ENCODE measurements around the gene ATXN10.

Gene ATXN10

GRCh38 chr22:45868571-45869339 lies 197.1 kb downstream of the ATXN10 start:
- Histone ChIP-seq H3K9me3 (ENCODE audit: insufficient read depth, low read length) (no peaks in the 10 kb centered on the region), H4K20me1 (ENCODE audit: low read depth, low read length) (no peaks in the 10 kb centered on the region), H3K27me3 (ENCODE audit: low read length) (no peaks in the 10 kb centered on the region), H3K9me2 (replicated peaks; ENCODE audit: insufficient read depth, low read length) (no peaks in the 10 kb centered on the region), H3K79me2 (ENCODE audit: insufficient read depth, low read length) (no peaks in the 10 kb centered on the region), H3K4me3 (ENCODE audit: insufficient read depth, low read length, poor library complexity, severe bottlenecking) (no peak overlapping the region), H2AFZ (ENCODE audit: low read depth, low read length, severe bottlenecking) (no peak overlapping the region), H3K36me3 (ENCODE audit: low read length) (no peaks in the 10 kb centered on the region; the same call in 1 of the 2 replicates), H3K9ac (ENCODE audit: low read length) (no peak overlapping the region), H3K27ac (ENCODE audit: low read depth, low read length) (no peak overlapping the region), H3K4me2 (ENCODE audit: low read depth, low read length, poor library complexity, severe bottlenecking) (no peak overlapping the region), H3F3A (ENCODE audit: insufficient read depth) (no peaks in the 10 kb centered on the region)
- TF ChIP-seq EZH2phosphoT487 (conservative IDR thresholded peaks at IDR 0.05; ENCODE audit: low read length) (no peak), CTCF (IDR thresholded peaks at IDR 0.05; ENCODE audit: insufficient read depth, low read length, poor library complexity, severe bottlenecking) (no peak)

- Histone ChIP-seq H3K27me3 (ENCODE audit: low read length) (no peaks in the 10 kb centered on the region), H3K27ac (ENCODE audit: low read depth, low read length) (no peak overlapping the region), H3K79me2 (ENCODE audit: insufficient read depth, low read length) (no peaks in the 10 kb centered on the region), H4K20me1 (ENCODE audit: low read depth, low read length) (no peaks in the 10 kb centered on the region), H3K9ac (ENCODE audit: low read length) (no peak overlapping the region), H3F3A (ENCODE audit: insufficient read depth) (no peaks in the 10 kb centered on the region), H3K36me3 (ENCODE audit: low read length) (no peaks in the 10 kb centered on the region; the same call in 1 of the 2 replicates), H3K9me2 (replicated peaks; ENCODE audit: insufficient read depth, low read length) (no peaks in the 10 kb centered on the region), H3K9me3 (ENCODE audit: insufficient read depth, low read length) (no peaks in the 10 kb centered on the region), H3K4me2 (ENCODE audit: low read depth, low read length, poor library complexity, severe bottlenecking) (no peak overlapping the region), H2AFZ (ENCODE audit: low read depth, low read length, severe bottlenecking) (no peak overlapping the region), H3K4me3 (ENCODE audit: insufficient read depth, low read length, poor library complexity, severe bottlenecking) (no peak overlapping the region)
- no peak for TF ChIP-seq EZH2phosphoT487 (conservative IDR thresholded peaks at IDR 0.05; ENCODE audit: low read length)
These were observed 197.8 kb downstream of the ATXN10 start for GRCh38 chr22:45869340-45869847.

- TF ChIP-seq CTCF (IDR thresholded peaks at IDR 0.05; ENCODE audit: insufficient read depth, low read length, poor library complexity, severe bottlenecking) = no peak
- TF ChIP-seq EZH2phosphoT487 (conservative IDR thresholded peaks at IDR 0.05; ENCODE audit: low read length) = no peak
- H3K4me2 ChIP-seq (ENCODE audit: low read depth, low read length, poor library complexity, severe bottlenecking) = no peak overlapping the region
- no peaks in the 10 kb centered on the region; the same call in 1 of the 2 replicates for H3K36me3 ChIP-seq (ENCODE audit: low read length)
- no peak overlapping the region for H2AFZ ChIP-seq (ENCODE audit: low read depth, low read length, severe bottlenecking)
- H3F3A ChIP-seq (ENCODE audit: insufficient read depth) = no peaks in the 10 kb centered on the region
- H3K4me3 ChIP-seq (ENCODE audit: insufficient read depth, low read length, poor library complexity, severe bottlenecking) = no peak overlapping the region
- H4K20me1 ChIP-seq (ENCODE audit: low read depth, low read length) = no peaks in the 10 kb centered on the region
- H3K27ac ChIP-seq (ENCODE audit: low read depth, low read length) = no peak overlapping the region
- no peaks in the 10 kb centered on the region for H3K9me3 ChIP-seq (ENCODE audit: insufficient read depth, low read length)
- H3K27me3 ChIP-seq (ENCODE audit: low read length) = no peaks in the 10 kb centered on the region
- H3K9me2 ChIP-seq (replicated peaks; ENCODE audit: insufficient read depth, low read length) = no peaks in the 10 kb centered on the region
- no peaks in the 10 kb centered on the region for H3K79me2 ChIP-seq (ENCODE audit: insufficient read depth, low read length)
- no peak overlapping the region for H3K9ac ChIP-seq (ENCODE audit: low read length)
These were observed 198.4 kb downstream of the ATXN10 start for GRCh38 chr22:45870011-45870410.

- TF ChIP-seq EZH2phosphoT487 (conservative IDR thresholded peaks at IDR 0.05; ENCODE audit: low read length) (no peak), CTCF (IDR thresholded peaks at IDR 0.05; ENCODE audit: insufficient read depth, low read length, poor library complexity, severe bottlenecking) (no peak)
- Histone ChIP-seq H3K9ac (ENCODE audit: low read length) (no peak overlapping the region), H3K9me3 (ENCODE audit: insufficient read depth, low read length) (no peaks in the 10 kb centered on the region), H3K27ac (ENCODE audit: low read depth, low read length) (no peak overlapping the region), H3K79me2 (ENCODE audit: insufficient read depth, low read length) (no peaks in the 10 kb centered on the region), H3K36me3 (ENCODE audit: low read length) (no peaks in the 10 kb centered on the region; the same call in 1 of the 2 replicates), H4K20me1 (ENCODE audit: low read depth, low read length) (no peaks in the 10 kb centered on the region), H3K27me3 (ENCODE audit: low read length) (no peaks in the 10 kb centered on the region), H3K4me2 (ENCODE audit: low read depth, low read length, poor library complexity, severe bottlenecking) (no peak overlapping the region), H3F3A (ENCODE audit: insufficient read depth) (no peaks in the 10 kb centered on the region), H2AFZ (ENCODE audit: low read depth, low read length, severe bottlenecking) (no peak overlapping the region), H3K9me2 (replicated peaks; ENCODE audit: insufficient read depth, low read length) (no peaks in the 10 kb centered on the region), H3K4me3 (ENCODE audit: insufficient read depth, low read length, poor library complexity, severe bottlenecking) (no peak overlapping the region)
These were observed 200.1 kb downstream of the ATXN10 start for GRCh38 chr22:45871721-45872120.
